NOMO-1 treated with dmso at 0.1 percent for 144 hours (cell line): Measurements from ENCODE around the gene PAH.

Experiments
- DNase-seq: peaks from one replicate; lab custom pipeline; 2025; ENCODE audit not compliant: unreplicated experiment; lab: John Stamatoyannopoulos, UW

Gene PAH

GRCh38 chr12:102902093-102902492 is 15.0 kb downstream of the PAH start:
- no peak for DNase-seq

GRCh38 chr12:102900389-102900788 is 16.7 kb downstream of the PAH start:
- no peak for DNase-seq

- DNase-seq, result no peak
These were observed 21.0 kb downstream of the PAH start for GRCh38 chr12:102896067-102896466.

GRCh38 chr12:102891756-102892155 is 25.3 kb downstream of the PAH start:
- DNase-seq, result no peak

GRCh38 chr12:102888511-102888910 is 28.5 kb downstream of the PAH start:
- no peak for DNase-seq

DNA sequence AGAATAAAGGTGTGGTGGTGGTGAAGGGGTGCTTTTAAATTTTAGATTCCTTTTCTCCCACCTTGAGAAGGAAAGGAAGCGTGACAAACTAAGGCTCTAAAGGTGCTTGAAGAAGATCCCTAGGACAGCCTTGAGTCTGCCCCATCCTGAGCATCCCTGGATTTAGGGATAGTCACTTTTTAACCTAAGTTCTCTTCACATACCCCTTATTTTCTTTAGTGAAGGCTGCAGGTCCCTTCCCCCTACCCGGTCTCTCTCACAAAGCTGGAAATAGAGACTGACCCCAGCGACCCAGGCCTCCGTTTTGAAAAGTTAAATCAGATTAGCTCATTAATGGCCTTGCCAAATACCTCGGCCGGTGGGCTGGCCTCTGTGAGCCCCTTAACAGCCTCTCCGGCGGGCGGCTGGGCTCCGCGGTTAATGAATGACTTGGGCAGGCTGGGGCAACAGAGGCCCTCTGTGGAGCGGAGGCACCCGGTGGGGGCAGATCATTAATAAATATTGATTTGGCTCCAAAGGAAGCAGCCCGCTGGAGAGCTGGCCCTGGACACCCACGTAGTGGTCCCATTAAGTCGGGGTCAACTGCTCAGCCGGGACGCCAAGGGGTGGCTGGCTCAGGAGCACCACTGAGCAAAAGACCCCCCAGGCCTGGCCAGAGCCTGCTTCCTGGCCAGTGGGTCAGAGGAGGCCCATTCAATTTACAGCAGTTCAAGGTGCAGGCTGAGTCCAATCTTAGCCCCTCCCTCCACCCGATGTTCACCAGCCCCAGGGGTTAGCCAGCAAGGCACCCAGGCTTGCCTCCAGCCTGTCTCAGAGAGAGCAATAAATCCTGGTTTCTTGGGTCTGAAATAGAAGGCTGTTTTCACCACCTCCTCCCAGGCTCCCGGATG is 31.8 kb downstream of the PAH start:
- no peak for DNase-seq

- peak; percentile 1 for DNase-seq
These were observed 33.7 kb downstream of the PAH start for GRCh38 chr12:102883204-102883799.

GRCh38 chr12:102880783-102881182 is 36.3 kb downstream of the PAH start:
- no peak for DNase-seq

DNA sequence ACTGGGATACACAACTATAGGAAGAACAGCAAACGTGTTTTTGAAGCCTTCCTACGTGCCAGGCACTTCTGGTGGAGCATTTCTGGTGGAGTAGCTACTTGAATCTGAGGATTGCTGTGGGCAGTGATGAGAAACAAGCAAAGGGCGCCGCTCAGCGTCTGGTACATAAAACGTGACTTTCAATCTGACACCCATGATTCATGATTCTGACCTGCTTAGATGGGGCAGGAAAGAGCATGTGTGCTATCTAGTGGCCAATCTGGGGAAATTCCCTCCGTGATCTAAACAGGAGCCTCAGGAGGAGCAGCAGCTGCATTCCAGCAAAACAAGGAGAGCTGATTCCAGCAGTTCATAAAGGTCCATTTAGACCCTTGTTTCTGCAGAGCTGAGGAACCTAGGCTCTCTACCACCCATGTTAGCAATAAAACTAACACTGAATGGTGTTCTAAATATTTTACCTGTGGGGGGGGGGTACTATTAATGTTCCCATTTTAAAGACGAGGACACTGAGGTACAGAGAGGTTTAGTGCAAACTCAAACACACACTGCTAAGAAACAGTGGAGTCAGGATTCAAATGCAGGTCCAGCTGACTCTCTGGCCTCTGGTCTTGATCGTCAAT is 37.8 kb downstream of the PAH start:
- peak; percentile 48 for DNase-seq

- no peak for DNase-seq
These were observed 40.2 kb downstream of the PAH start for GRCh38 chr12:102876883-102877282.

DNA sequence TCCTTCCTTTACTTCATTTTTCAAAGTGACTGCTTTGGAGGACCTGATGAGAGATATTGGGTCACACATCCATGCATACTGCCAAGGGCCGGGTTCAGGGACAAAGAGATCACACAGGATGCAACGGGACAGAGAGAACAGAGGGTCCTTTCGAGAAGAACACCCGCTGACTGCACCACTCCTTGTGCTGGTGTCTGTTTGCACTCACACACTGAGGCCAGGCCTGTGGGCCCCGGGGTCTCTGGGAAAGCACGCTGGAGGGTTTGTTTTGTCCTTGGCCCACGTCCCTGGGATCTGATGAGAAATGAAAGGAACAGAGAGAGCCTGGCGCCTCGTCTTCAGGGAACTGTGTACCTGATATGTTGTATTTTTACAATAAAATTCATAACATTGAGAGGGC is 42.2 kb downstream of the PAH start:
- no peak for DNase-seq

- DNase-seq, result no peak
These were observed 44.0 kb downstream of the PAH start for GRCh38 chr12:102873077-102873476.

DNA sequence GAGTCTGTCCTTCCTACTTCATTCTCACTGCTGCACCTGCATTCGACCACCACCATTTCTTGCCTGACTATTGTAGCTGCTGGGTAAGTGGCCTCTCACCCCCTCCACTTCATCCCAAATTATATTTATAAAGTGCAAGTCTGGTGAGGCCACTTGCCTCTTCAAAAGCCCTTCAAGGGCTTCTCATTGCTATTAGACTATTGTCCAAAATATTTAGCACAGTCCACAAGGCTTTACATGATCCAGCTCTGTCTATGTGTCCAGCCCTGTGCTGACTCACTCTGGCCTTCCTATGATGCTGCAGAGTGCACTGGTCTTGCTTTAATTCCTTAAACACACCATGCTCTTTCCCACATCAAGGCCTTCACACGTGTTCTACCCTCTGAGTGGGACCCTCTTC is 46.0 kb downstream of the PAH start:
- DNase-seq, result no peak

DNA sequence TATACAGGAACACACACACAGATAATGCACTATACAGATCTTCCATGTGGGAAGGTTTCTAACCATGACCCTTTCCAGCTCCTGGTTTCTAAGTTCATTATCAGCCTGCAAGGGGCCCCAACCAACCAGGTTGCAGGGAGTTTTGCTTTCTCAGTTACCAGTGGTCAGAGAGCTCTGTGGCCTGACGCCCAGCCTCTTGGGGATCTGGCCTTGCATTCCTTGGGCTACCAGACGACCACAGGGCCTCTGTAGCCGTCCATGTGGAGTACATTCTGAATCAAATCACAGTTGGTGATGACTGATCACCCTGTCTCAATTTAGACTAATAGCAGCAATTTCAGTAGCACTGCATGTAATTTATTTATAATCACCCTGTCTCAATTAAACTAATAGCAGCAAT is 47.5 kb downstream of the PAH start:
- no peak for DNase-seq

- no peak for DNase-seq
These were observed 51.0 kb downstream of the PAH start for GRCh38 chr12:102865821-102866615.

GRCh38 chr12:102862486-102862885 is 54.6 kb downstream of the PAH start:
- DNase-seq, result no peak

- DNase-seq, result no peak
These were observed 65.8 kb downstream of the PAH start for GRCh38 chr12:102851246-102851645.

DNA sequence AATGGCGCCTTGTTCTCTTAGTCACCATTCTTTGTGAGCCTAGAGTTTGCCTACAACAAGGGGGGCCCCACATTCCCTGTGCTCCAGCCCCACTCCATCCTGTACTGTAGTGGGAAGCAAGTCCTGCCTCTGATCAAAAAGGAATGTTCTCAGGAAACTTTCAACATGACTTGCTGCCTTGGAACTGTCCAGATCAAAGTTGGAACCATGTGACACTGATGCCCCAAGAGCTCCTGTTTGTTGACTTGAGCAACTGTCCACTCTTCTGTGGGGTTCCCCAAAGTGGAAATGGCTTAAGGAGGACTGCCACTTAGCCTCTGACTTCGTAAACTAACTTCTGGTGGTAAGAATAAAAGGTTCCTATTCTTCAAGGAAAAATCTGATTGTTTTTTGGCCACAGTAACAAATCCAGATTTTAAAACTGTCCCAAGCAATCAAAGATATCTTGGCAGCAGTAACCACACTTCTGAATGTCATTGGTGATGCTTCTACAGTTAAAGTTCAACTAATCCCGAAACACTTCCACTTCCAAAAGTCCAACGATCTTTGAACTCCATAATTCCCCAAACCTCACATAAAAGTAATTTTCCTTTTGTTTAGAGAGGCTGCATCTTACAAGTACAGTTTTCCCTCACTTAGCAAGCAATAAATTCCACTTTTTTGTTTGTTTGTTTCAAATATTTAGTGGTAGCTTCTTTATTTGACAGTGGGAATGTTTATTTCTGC is 67.2 kb downstream of the PAH start:
- DNase-seq, result no peak

GRCh38 chr12:102848832-102849231 is 68.2 kb downstream of the PAH start:
- DNase-seq, result no peak

DNA sequence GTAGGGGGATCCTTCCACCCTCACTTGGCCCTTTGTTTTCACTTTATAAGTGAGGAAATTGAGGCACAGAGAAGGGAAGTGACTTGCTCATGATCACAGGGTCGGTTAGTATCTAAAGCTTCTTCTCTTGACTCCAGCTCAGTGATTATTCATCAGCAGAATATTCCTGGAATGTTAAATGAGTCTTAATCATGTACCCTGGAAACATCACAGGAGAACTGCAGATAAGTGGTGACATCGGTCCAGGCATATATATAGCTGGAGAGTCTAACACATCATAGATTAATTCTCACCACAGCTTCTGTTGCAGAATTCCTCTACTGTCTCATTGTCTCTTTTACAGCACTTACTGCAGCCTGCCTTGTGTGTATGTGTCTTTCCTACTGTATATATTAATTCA is 69.9 kb downstream of the PAH start:
- DNase-seq, result no peak
